ENCODE results near the gene CACNA1D. TPM values are rescaled to one million over a fixed set of nuclear protein-coding genes. Genes with fewer than 3 reads are reported as not detected.

CACNA1D gene
- total and polyA plus RNA-seq, 7 experiments from 2014 or later: 0.61 to 2.0 (median 0.70) TPM; not detected in 4

- H3K27ac Mint-ChIP-seq: no peak overlapping the region
- H3K4me1 Mint-ChIP-seq: peaks cover 0 to 8% (median 0%) of the 10 kb centered on the region in 7 donors
- Histone ChIP-seq H3K36me3 (ENCODE audit: control insufficient read depth in 2 of 3, insufficient read depth in 3 of 3, low read length in 3 of 3) (no peaks in the 10 kb centered on the region), H3K4me1 (ENCODE audit: control insufficient read depth in 2 of 2, insufficient read depth in 2 of 2, low read length in 2 of 2) (no peaks in the 10 kb centered on the region), H3K4me3 (ENCODE audit: low read length) (no peak overlapping the region), H3K27me3 (ENCODE audit: control insufficient read depth in 2 of 2, insufficient read depth in 2 of 2, low read length in 2 of 2) (peaks cover 0 to 6% of the 10 kb centered on the region in 2 donors), H3K27ac (ENCODE audit: low read depth, low read length) (no peak overlapping the region), H3K9me3 (ENCODE audit: control insufficient read depth in 2 of 3, low read length in 3 of 3) (no peaks in the 10 kb centered on the region)
- ChIA-PET CTCF (no interaction called here), POLR2A (no interaction called here)
- ATAC-seq (no peak), DNase-seq (no peak)
- no peaks in the 10 kb centered on the region for H3K9me3 Mint-ChIP-seq
- peaks cover 30 to 41% (median 40%) of the 10 kb centered on the region in 5 donors for H3K27me3 Mint-ChIP-seq
- intact Hi-C loops (cut with micrococcal nuclease): no loop called here
- no peak overlapping the region for H3K4me3 Mint-ChIP-seq
- peaks cover 0 to 3% (median 0%) of the 10 kb centered on the region in 5 donors for H3K36me3 Mint-ChIP-seq
These were observed 356.5 kb downstream of the CACNA1D start for GRCh38 chr3:53850895-53851294.

- Mint-ChIP-seq H3K4me1 (peaks cover 0 to 5% (median 0%) of the 10 kb centered on the region in 7 donors), H3K27ac (no peak overlapping the region), H3K4me3 (no peak overlapping the region), H3K27me3 (peaks cover 4 to 7% (median 5%) of the 10 kb centered on the region in 5 donors), H3K9me3 (no peaks in the 10 kb centered on the region), H3K36me3 (peaks cover under 1 to 7% (median 6%) of the 10 kb centered on the region in 5 donors)
- H3K36me3 ChIP-seq (ENCODE audit: control insufficient read depth in 2 of 3, insufficient read depth in 3 of 3, low read length in 3 of 3): peaks cover 0 to 5% (median 0%) of the 10 kb centered on the region in 3 experiments
- no peak overlapping the region for H3K27ac ChIP-seq (ENCODE audit: low read depth, low read length)
- POLR2A ChIA-PET: no interaction called here
- no peaks in the 10 kb centered on the region for H3K4me1 ChIP-seq (ENCODE audit: control insufficient read depth in 2 of 2, insufficient read depth in 2 of 2, low read length in 2 of 2)
- H3K27me3 ChIP-seq (ENCODE audit: control insufficient read depth in 2 of 2, insufficient read depth in 2 of 2, low read length in 2 of 2): no peaks in the 10 kb centered on the region
- DNase-seq: no peak
- CTCF ChIA-PET: no interaction called here
- no peak overlapping the region for H3K4me3 ChIP-seq (ENCODE audit: low read length)
- intact Hi-C loops (cut with micrococcal nuclease): no loop called here
- H3K9me3 ChIP-seq (ENCODE audit: control insufficient read depth in 2 of 3, low read length in 3 of 3): no peaks in the 10 kb centered on the region
- no peak for ATAC-seq
These were observed 362.6 kb downstream of the CACNA1D start for GRCh38 chr3:53856964-53857363.

- Mint-ChIP-seq H3K9me3 (no peaks in the 10 kb centered on the region), H3K4me1 (peaks cover 0 to 5% (median 0%) of the 10 kb centered on the region in 7 donors), H3K36me3 (peaks cover 10 to 18% (median 12%) of the 10 kb centered on the region in 5 donors), H3K27ac (peak overlapping the region in 1 of 9 donors; percentile 41), H3K4me3 (no peak overlapping the region), H3K27me3 (peaks cover 0 to 7% (median 5%) of the 10 kb centered on the region in 5 donors)
- intact Hi-C loops (cut with micrococcal nuclease): no loop called here
- Histone ChIP-seq H3K27ac (ENCODE audit: low read depth, low read length) (no peak overlapping the region), H3K4me3 (ENCODE audit: low read length) (no peak overlapping the region), H3K36me3 (ENCODE audit: control insufficient read depth in 2 of 3, insufficient read depth in 3 of 3, low read length in 3 of 3) (peaks cover 0 to 11% (median 0%) of the 10 kb centered on the region in 3 experiments), H3K9me3 (ENCODE audit: control insufficient read depth in 2 of 3, low read length in 3 of 3) (no peaks in the 10 kb centered on the region), H3K27me3 (ENCODE audit: control insufficient read depth in 2 of 2, insufficient read depth in 2 of 2, low read length in 2 of 2) (no peaks in the 10 kb centered on the region), H3K4me1 (ENCODE audit: control insufficient read depth in 2 of 2, insufficient read depth in 2 of 2, low read length in 2 of 2) (no peaks in the 10 kb centered on the region)
- CTCF ChIA-PET: no interaction called here
- DNase-seq (no peak), ATAC-seq (no peak)
- POLR2A ChIA-PET: no interaction called here
These were observed 363.8 kb downstream of the CACNA1D start for GRCh38 chr3:53858096-53858741.

- no peak for ATAC-seq
- Mint-ChIP-seq H3K4me3 (no peak overlapping the region), H3K27ac (no peak overlapping the region), H3K9me3 (no peaks in the 10 kb centered on the region), H3K27me3 (peaks cover 0 to 5% (median 4%) of the 10 kb centered on the region in 5 donors), H3K4me1 (peaks cover 0 to 5% (median 0%) of the 10 kb centered on the region in 7 donors), H3K36me3 (peaks cover 10 to 18% (median 12%) of the 10 kb centered on the region in 5 donors)
- H3K27ac ChIP-seq (ENCODE audit: low read depth, low read length): no peak overlapping the region
- H3K4me3 ChIP-seq (ENCODE audit: low read length): no peak overlapping the region
- CTCF ChIA-PET: no interaction called here
- POLR2A ChIA-PET: no interaction called here
- DNase-seq: no peak
- intact Hi-C loops (cut with micrococcal nuclease): no loop called here
- no peaks in the 10 kb centered on the region for H3K27me3 ChIP-seq (ENCODE audit: control insufficient read depth in 2 of 2, insufficient read depth in 2 of 2, low read length in 2 of 2)
- no peaks in the 10 kb centered on the region for H3K9me3 ChIP-seq (ENCODE audit: control insufficient read depth in 2 of 3, low read length in 3 of 3)
- peaks cover 0 to 20% (median 0%) of the 10 kb centered on the region in 3 experiments for H3K36me3 ChIP-seq (ENCODE audit: control insufficient read depth in 2 of 3, insufficient read depth in 3 of 3, low read length in 3 of 3)
- no peaks in the 10 kb centered on the region for H3K4me1 ChIP-seq (ENCODE audit: control insufficient read depth in 2 of 2, insufficient read depth in 2 of 2, low read length in 2 of 2)
These were observed 364.8 kb downstream of the CACNA1D start for GRCh38 chr3:53859178-53859577.

- intact Hi-C loops (cut with micrococcal nuclease): no loop called here
- Histone ChIP-seq H3K4me1 (ENCODE audit: control insufficient read depth in 2 of 2, insufficient read depth in 2 of 2, low read length in 2 of 2) (no peaks in the 10 kb centered on the region), H3K36me3 (ENCODE audit: control insufficient read depth in 2 of 3, insufficient read depth in 3 of 3, low read length in 3 of 3) (peaks cover 0 to 29% (median 6%) of the 10 kb centered on the region in 3 experiments), H3K4me3 (ENCODE audit: low read length) (no peak overlapping the region), H3K9me3 (ENCODE audit: control insufficient read depth in 2 of 3, low read length in 3 of 3) (no peaks in the 10 kb centered on the region), H3K27me3 (ENCODE audit: control insufficient read depth in 2 of 2, insufficient read depth in 2 of 2, low read length in 2 of 2) (no peaks in the 10 kb centered on the region), H3K27ac (ENCODE audit: low read depth, low read length) (no peak overlapping the region)
- H3K36me3 Mint-ChIP-seq: peaks cover 10 to 25% (median 18%) of the 10 kb centered on the region in 5 donors
- H3K9me3 Mint-ChIP-seq: no peaks in the 10 kb centered on the region
- DNase-seq (no peak), ATAC-seq (no peak)
- H3K27ac Mint-ChIP-seq: no peak overlapping the region
- no peaks in the 10 kb centered on the region for H3K27me3 Mint-ChIP-seq
- H3K4me3 Mint-ChIP-seq: no peak overlapping the region
- POLR2A ChIA-PET: no interaction called here
- H3K4me1 Mint-ChIP-seq: peaks cover 0 to 5% (median 0%) of the 10 kb centered on the region in 7 donors
- CTCF ChIA-PET: no interaction called here
These were observed 365.8 kb downstream of the CACNA1D start for GRCh38 chr3:53860196-53860595.

DNA sequence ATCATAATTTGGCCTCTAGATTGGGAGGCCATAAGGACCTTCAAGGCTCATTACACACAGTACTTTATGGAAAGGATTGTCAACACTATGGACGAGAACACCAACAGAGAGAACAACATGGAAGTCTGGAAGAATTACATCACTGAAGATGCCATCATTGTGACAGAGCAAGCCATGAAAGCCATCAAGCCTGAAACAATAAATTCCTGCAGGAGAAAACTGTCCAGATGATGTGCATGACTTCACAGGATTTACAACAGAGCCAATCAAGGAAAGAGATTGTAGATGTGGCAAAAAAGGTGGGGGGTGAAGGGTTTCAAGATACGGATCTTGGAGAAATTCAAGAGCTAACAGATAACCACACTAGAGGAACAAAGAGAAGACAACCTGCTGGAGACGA, 367.8 kb downstream of the CACNA1D start:
- ChIA-PET POLR2A (no interaction called here), CTCF (no interaction called here)

GRCh38 chr3:53863145-53863544, 368.7 kb downstream of the CACNA1D start:
- Mint-ChIP-seq H3K9me3 (no peaks in the 10 kb centered on the region), H3K4me1 (peaks cover 0 to 2% (median 0%) of the 10 kb centered on the region in 7 donors), H3K4me3 (no peak overlapping the region), H3K27ac (peak overlapping the region in 3 of 9 donors; percentile 14 to 45 (median 23)), H3K36me3 (peaks cover 18 to 38% (median 25%) of the 10 kb centered on the region in 5 donors), H3K27me3 (no peaks in the 10 kb centered on the region)
- H3K36me3 ChIP-seq (ENCODE audit: control insufficient read depth in 2 of 3, insufficient read depth in 3 of 3, low read length in 3 of 3): peaks cover 0 to 47% (median 6%) of the 10 kb centered on the region in 3 experiments
- DNase-seq: no peak
- ChIA-PET POLR2A (no interaction called here), CTCF (no interaction called here)
- H3K27ac ChIP-seq (ENCODE audit: low read depth, low read length): no peak overlapping the region
- no peak overlapping the region for H3K4me3 ChIP-seq (ENCODE audit: low read length)
- ATAC-seq: no peak
- intact Hi-C loops (cut with micrococcal nuclease): no loop called here
- H3K27me3 ChIP-seq (ENCODE audit: control insufficient read depth in 2 of 2, insufficient read depth in 2 of 2, low read length in 2 of 2): no peaks in the 10 kb centered on the region
- no peaks in the 10 kb centered on the region for H3K4me1 ChIP-seq (ENCODE audit: control insufficient read depth in 2 of 2, insufficient read depth in 2 of 2, low read length in 2 of 2)
- H3K9me3 ChIP-seq (ENCODE audit: control insufficient read depth in 2 of 3, low read length in 3 of 3): no peaks in the 10 kb centered on the region

More for the DNA sequence above, 367.8 kb downstream of the CACNA1D start:
- H3K4me3 ChIP-seq (ENCODE audit: low read length): no peak overlapping the region
- Mint-ChIP-seq H3K9me3 (no peaks in the 10 kb centered on the region), H3K4me3 (no peak overlapping the region), H3K36me3 (peaks cover 10 to 32% (median 18%) of the 10 kb centered on the region in 5 donors), H3K4me1 (peaks cover 0 to 2% (median 0%) of the 10 kb centered on the region in 7 donors), H3K27me3 (no peaks in the 10 kb centered on the region), H3K27ac (peak overlapping the region in 2 of 9 donors; percentile 26 to 49)
- no peaks in the 10 kb centered on the region for H3K27me3 ChIP-seq (ENCODE audit: control insufficient read depth in 2 of 2, insufficient read depth in 2 of 2, low read length in 2 of 2)
- ATAC-seq (no peak), DNase-seq (no peak)
- intact Hi-C loops (cut with micrococcal nuclease): no loop called here
- H3K9me3 ChIP-seq (ENCODE audit: control insufficient read depth in 2 of 3, low read length in 3 of 3): no peaks in the 10 kb centered on the region
- H3K4me1 ChIP-seq (ENCODE audit: control insufficient read depth in 2 of 2, insufficient read depth in 2 of 2, low read length in 2 of 2): no peaks in the 10 kb centered on the region
- H3K27ac ChIP-seq (ENCODE audit: low read depth, low read length): no peak overlapping the region
- H3K36me3 ChIP-seq (ENCODE audit: control insufficient read depth in 2 of 3, insufficient read depth in 3 of 3, low read length in 3 of 3): peaks cover 0 to 38% (median 6%) of the 10 kb centered on the region in 3 experiments

Data from naive thymus-derived CD4-positive, alpha-beta T cell (primary cell).